Caco-2 (cell line): ENCODE results near the gene DYNC1LI2. TPM values are rescaled to one million over a fixed set of nuclear protein-coding genes. Genes with fewer than 3 reads are reported as not detected.

Source experiments
- BruUV-seq: library from RNA; stranded (reverse); fragments of 400-500 nt; replicated peaks from 2 replicates; lab custom pipeline; 2021; lab: Mats Ljungman, UMichigan
- CTCF ChIA-PET: fragments of 300-600 bp; sonication (Branson Sonifier 250); formaldehyde crosslinking; loops from one replicate; lab custom pipeline; 2022; ENCODE audit warnings: antibody characterized with exemption; lab: Charles Lee
- POLR2A ChIA-PET: fragments of 300-600 bp; sonication (Branson Sonifier 250); formaldehyde crosslinking; loops from one replicate; lab custom pipeline; 2022; ENCODE audit warnings: antibody characterized with exemption; lab: Charles Lee
- DNase-seq, 2 experiments: peaks; one replicate each; pipeline versions ENCODE4 v3.0.0 to v3.0.0-alpha.2; 2020 to 2022
- H3K27me3 ChIP-seq: replicated peaks from 2 replicates; pipeline ENCODE4 v1.6.0; 2011; ENCODE audit warnings: low read length; ENCODE audit not compliant: control insufficient read depth, insufficient read depth
- H3K36me3 ChIP-seq: 2 replicates; pipeline ENCODE4 v1.5.1; 2011; ENCODE audit warnings: low read length; ENCODE audit not compliant: control insufficient read depth, insufficient read depth
- H3K4me1 ChIP-seq: fragments of 250-450 bp; sonication (Bioruptor Pico); 2 replicates; pipeline ENCODE4 v1.5.1; 2020; ENCODE audit warnings: mild to moderate bottlenecking
- H3K4me3 ChIP-seq: 2 replicates; pipeline ENCODE4 v1.5.1; 2011; ENCODE audit warnings: low read depth, mild to moderate bottlenecking, control low read depth, low read length
- H3K9me3 ChIP-seq: fragments of 250-450 bp; sonication (Bioruptor Pico); 2 replicates; pipeline ENCODE4 v1.5.1; 2020; ENCODE audit warnings: mild to moderate bottlenecking, moderate library complexity
- H3K27ac Mint-ChIP-seq: one replicate; pipeline ENCODE4 v1.8.0; 2022; ENCODE audit warnings: mixed read lengths; ENCODE audit not compliant: unreplicated experiment
- H3K27me3 Mint-ChIP-seq: one replicate; pipeline ENCODE4 v1.8.0; 2022; ENCODE audit warnings: mixed read lengths; ENCODE audit not compliant: insufficient read depth, unreplicated experiment
- H3K36me3 Mint-ChIP-seq: one replicate; pipeline ENCODE4 v1.8.0; 2022; ENCODE audit warnings: mild to moderate bottlenecking, mixed read lengths; ENCODE audit not compliant: insufficient read depth, unreplicated experiment
- H3K4me1 Mint-ChIP-seq: one replicate; pipeline ENCODE4 v1.8.0; 2022; ENCODE audit warnings: low read depth, mixed read lengths; ENCODE audit not compliant: unreplicated experiment
- H3K4me3 Mint-ChIP-seq: one replicate; pipeline ENCODE4 v1.8.0; 2022; ENCODE audit warnings: mild to moderate bottlenecking, moderate library complexity, mixed read lengths; ENCODE audit not compliant: unreplicated experiment
- H3K9me3 Mint-ChIP-seq: one replicate; pipeline ENCODE4 v1.8.0; 2022; ENCODE audit warnings: mixed read lengths; ENCODE audit not compliant: unreplicated experiment
- CTCF ChIP-seq, 2 experiments: fragments of 200-600 bp in 1 of 2; IDR thresholded peaks; 1 replicate in 1 of 2; 2 replicates in 1 of 2; pipeline versions ENCODE4 v1.5.1 to v1.8.0; 2011 to 2022; ENCODE audit warnings: antibody characterized with exemption in 1 of 2, control low read depth in 1 of 2, inconsistent platforms in 1 of 2, low read depth in 1 of 2, low read length in 1 of 2, mild to moderate bottlenecking in 1 of 2, moderate library complexity in 1 of 2; ENCODE audit not compliant: insufficient read depth in 1 of 2, severe bottlenecking in 1 of 2, unreplicated experiment in 1 of 2
- intact Hi-C: fragments of 100-400 bp; cut with micrococcal nuclease; formaldehyde crosslinking; loops from one replicate; pipeline ENCODE4 v1.10.0; 2022; ENCODE audit not compliant: unreplicated experiment
- total RNA-seq: library from RNA; stranded (reverse); gene quantifications from 2 replicates; pipeline ENCODE4 v1.2.3, GENCODE V29; 2022

The DYNC1LI2 gene
- total RNA-seq, 1 experiment from 2014 or later: 180 TPM

GRCh38 chr16:66754819-66755218 is 3.4 kb upstream of the DYNC1LI2 start:
- no peaks in the 10 kb centered on the region for H3K36me3 ChIP-seq
- ChIA-PET CTCF (interaction anchor here (1.2 kb wide), 1 partner anchor 76 kb away, joined by 3 read pairs; the partner anchor contains the start of gene NAE1), POLR2A (interaction anchor here (1.0 kb wide), 1 partner anchor 19 kb away, joined by 3 read pairs; no protein-coding TSS in a partner anchor)
- H3K9me3 ChIP-seq: no peaks in the 10 kb centered on the region
- intact Hi-C loops: loop anchor here (5.0 to 10.0 kb wide), 2 partner anchors 110 to 148 kb away; no protein-coding TSS in a partner anchor
- Mint-ChIP-seq H3K27ac (no peak overlapping the region), H3K9me3 (no peaks in the 10 kb centered on the region), H3K27me3 (no peaks in the 10 kb centered on the region), H3K4me1 (peaks cover 16% of the 10 kb centered on the region), H3K4me3 (no peak overlapping the region), H3K36me3 (peaks cover 9% of the 10 kb centered on the region)
- no peak overlapping the region for H3K4me3 ChIP-seq
- no peak for TF ChIP-seq CTCF (IDR thresholded peaks at IDR 0.05; ENCODE audit: insufficient read depth in 1 of 2, low read depth in 1 of 2, low read length in 1 of 2, severe bottlenecking in 1 of 2, unreplicated experiment in 1 of 2)
- no TSS peak for BruUV-seq
- no peak for DNase-seq
- no peaks in the 10 kb centered on the region for H3K27me3 ChIP-seq
- peaks cover 12% of the 10 kb centered on the region; the same call in 1 of the 2 replicates for H3K4me1 ChIP-seq

GRCh38 chr16:66754211-66754610 is 2.8 kb upstream of the DYNC1LI2 start:
- Histone ChIP-seq H3K4me3 (no peak overlapping the region), H3K27me3 (no peaks in the 10 kb centered on the region), H3K9me3 (no peaks in the 10 kb centered on the region), H3K4me1 (peaks cover 12% of the 10 kb centered on the region; the same call in 1 of the 2 replicates), H3K36me3 (no peaks in the 10 kb centered on the region)
- ChIA-PET POLR2A (no interaction called here), CTCF (interaction anchor here (1.2 kb wide), 1 partner anchor 76 kb away, joined by 3 read pairs; the partner anchor contains the start of gene NAE1)
- no peaks in the 10 kb centered on the region for H3K27me3 Mint-ChIP-seq
- BruUV-seq: no TSS peak
- no peak for TF ChIP-seq CTCF (IDR thresholded peaks at IDR 0.05; ENCODE audit: insufficient read depth in 1 of 2, low read depth in 1 of 2, low read length in 1 of 2, severe bottlenecking in 1 of 2, unreplicated experiment in 1 of 2)
- intact Hi-C loops: loop anchor here (5.0 to 10.0 kb wide), 2 partner anchors 111 to 147 kb away; no protein-coding TSS in a partner anchor
- no peak for DNase-seq
- no peak overlapping the region for H3K4me3 Mint-ChIP-seq
- H3K27ac Mint-ChIP-seq: no peak overlapping the region
- H3K4me1 Mint-ChIP-seq: peaks cover 22% of the 10 kb centered on the region
- no peaks in the 10 kb centered on the region for H3K9me3 Mint-ChIP-seq
- H3K36me3 Mint-ChIP-seq: peaks cover 14% of the 10 kb centered on the region

- Mint-ChIP-seq H3K27ac (no peak overlapping the region), H3K9me3 (no peaks in the 10 kb centered on the region), H3K36me3 (peaks cover 27% of the 10 kb centered on the region), H3K4me1 (peaks cover 26% of the 10 kb centered on the region), H3K27me3 (no peaks in the 10 kb centered on the region), H3K4me3 (no peak overlapping the region)
- intact Hi-C loops: loop anchor here (5.0 to 10.0 kb wide), 2 partner anchors 112 to 146 kb away; no protein-coding TSS in a partner anchor
- Histone ChIP-seq H3K4me1 (peaks cover 12% of the 10 kb centered on the region; the same call in 1 of the 2 replicates), H3K9me3 (no peaks in the 10 kb centered on the region), H3K4me3 (no peak overlapping the region), H3K36me3 (no peaks in the 10 kb centered on the region), H3K27me3 (no peaks in the 10 kb centered on the region)
- POLR2A ChIA-PET: no interaction called here
- no TSS peak for BruUV-seq
- no peak for TF ChIP-seq CTCF (IDR thresholded peaks at IDR 0.05; ENCODE audit: insufficient read depth in 1 of 2, low read depth in 1 of 2, low read length in 1 of 2, severe bottlenecking in 1 of 2, unreplicated experiment in 1 of 2)
- CTCF ChIA-PET: interaction anchor here (1.9 kb wide), 1 partner anchor 15 kb away, joined by 5 read pairs; no protein-coding TSS in a partner anchor
- DNase-seq: no peak
Observed at GRCh38 chr16:66752958-66753357, 1.5 kb upstream of the DYNC1LI2 start.
